AG04449 (cell line): ENCODE results near the gene TMPRSS13.
"Not testable (repeated sequence)": the region's sequence is repeated elsewhere in the genome, so short reads cannot be mapped to it uniquely, and the experiment has no call there.

Source experiments
- CTCF ChIA-PET: fragments of 350-600 bp; formaldehyde crosslinking; extraction: SDS; loops from one replicate; lab custom pipeline; 2021; ENCODE audit warnings: antibody characterized with exemption; lab: Yijun Ruan, JAX
- POLR2A ChIA-PET: fragments of 400-600, 350-600 bp; formaldehyde crosslinking; extraction: SDS; loops from one replicate; lab custom pipeline; 2020; ENCODE audit warnings: antibody characterized with exemption, inconsistent platforms; lab: Yijun Ruan, JAX
- DNase-seq: peaks from one replicate; pipeline ENCODE4 v3.0.0-alpha.2; 2010; ENCODE audit warnings: low read depth, low spot score
- H3K4me3 ChIP-seq: 2 replicates; pipeline ENCODE4 v1.5.1; 2011; ENCODE audit warnings: low read depth, mild to moderate bottlenecking, control low read depth, low read length
- CTCF ChIP-seq: IDR thresholded peaks from one replicate; pipeline ENCODE4 v1.5.1; 2011; ENCODE audit warnings: mild to moderate bottlenecking, moderate library complexity, low read length, control low read depth, inconsistent platforms; ENCODE audit not compliant: insufficient read depth; ENCODE audit errors: missing control alignments

The TMPRSS13 gene

DNA sequence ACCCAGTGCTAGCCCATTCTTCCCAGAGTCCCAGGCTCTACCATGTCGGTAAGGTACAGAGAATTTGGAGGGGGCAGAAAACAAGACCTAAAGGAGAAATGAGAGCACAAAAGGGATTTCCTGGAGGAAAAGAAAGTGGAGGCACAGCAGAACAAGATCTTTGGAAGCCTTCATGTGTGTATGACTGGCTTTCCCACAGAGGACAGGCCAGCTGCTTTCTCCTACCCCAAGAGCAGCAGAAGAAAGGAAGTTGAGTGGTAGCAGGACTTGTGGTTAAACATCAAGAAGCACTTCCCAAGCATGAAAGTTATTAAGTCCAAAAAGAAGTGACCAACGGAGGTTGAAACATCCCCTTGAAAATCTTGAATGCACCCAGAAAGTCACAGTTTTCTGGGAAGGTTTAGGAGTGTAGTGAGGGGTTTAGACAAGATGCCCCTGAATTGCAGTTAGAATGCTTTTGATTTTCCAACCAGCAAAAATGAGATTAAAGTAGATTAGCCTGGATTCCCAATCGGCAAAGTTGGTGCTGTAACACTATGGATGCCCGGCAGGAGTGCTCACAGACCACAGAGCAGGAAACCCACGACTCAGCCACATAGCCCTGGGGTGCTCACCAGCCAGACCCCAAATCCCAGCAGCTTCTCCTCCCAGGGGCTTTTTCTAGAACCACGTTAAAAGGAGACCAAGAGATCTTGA, 608 bp downstream of the TMPRSS13 start:
- no peak for DNase-seq
- TF ChIP-seq CTCF = no peak
- CTCF ChIA-PET = interaction anchor here (1.0 to 1.4 kb wide), 2 partner anchors 18 to 110 kb away, joined by 5 to 6 read pairs; no protein-coding TSS in a partner anchor
- POLR2A ChIA-PET = no interaction called here
- no peak overlapping the region for H3K4me3 ChIP-seq

- H3K4me3 ChIP-seq = no peak overlapping the region
- no peak for TF ChIP-seq CTCF
- ChIA-PET POLR2A (no interaction called here), CTCF (interaction anchor here (1.0 to 1.4 kb wide), 2 partner anchors 19 to 109 kb away, joined by 5 to 6 read pairs; no protein-coding TSS in a partner anchor)
- no peak for DNase-seq
Measured at GRCh38 chr11:117927926-117928325, 1.3 kb downstream of the TMPRSS13 start.

GRCh38 chr11:117926166-117926565, 3.0 kb downstream of the TMPRSS13 start:
- CTCF ChIA-PET = interaction anchor here (1.6 kb wide), 1 partner anchor 20 kb away, joined by 3 read pairs; no protein-coding TSS in a partner anchor
- POLR2A ChIA-PET, DNase-seq, H3K4me3 ChIP-seq: not testable (repeated sequence)

DNA sequence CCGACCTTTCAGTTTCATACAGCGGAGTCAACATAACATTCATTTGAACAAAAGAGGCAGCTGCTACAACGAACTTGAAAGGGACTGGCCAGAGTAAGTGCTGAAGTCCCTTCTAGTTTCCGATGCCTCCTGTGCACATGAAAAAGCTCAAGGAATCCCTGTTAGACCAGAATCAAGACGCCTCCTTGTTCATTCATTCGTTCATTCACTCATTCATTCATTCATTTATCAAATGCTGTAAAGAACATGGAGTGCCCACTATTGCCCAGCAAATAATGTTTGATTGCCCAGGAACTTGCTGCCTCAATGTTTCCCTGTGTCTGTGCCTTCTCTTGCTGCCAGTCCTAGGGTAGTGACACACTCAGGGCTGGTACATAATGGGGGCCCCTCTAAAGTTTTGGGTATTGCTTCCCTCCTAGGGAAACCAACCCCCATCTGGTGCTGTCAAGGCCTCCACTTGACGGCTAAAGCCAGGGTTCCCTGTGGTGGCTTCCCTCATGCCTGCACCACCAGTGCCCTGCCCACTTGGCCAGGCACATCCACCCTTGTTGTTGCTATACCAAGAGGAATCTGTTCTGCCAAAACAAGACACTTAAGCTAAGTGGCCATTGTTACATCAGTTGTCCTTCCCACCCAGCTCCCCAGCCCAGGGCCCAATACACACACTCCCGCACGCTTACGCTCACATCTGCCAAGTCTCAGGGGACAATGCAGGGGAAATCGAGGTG, 3.8 kb downstream of the TMPRSS13 start:
- no peak overlapping the region for H3K4me3 ChIP-seq
- ChIA-PET CTCF (no interaction called here), POLR2A (no interaction called here)
- TF ChIP-seq CTCF = no peak
- no peak for DNase-seq

GRCh38 chr11:117924631-117925170, 4.5 kb downstream of the TMPRSS13 start:
- ChIA-PET CTCF (no interaction called here), POLR2A (no interaction called here)
- TF ChIP-seq CTCF = no peak
- H3K4me3 ChIP-seq = no peak overlapping the region
- no peak for DNase-seq

- POLR2A ChIA-PET = no interaction called here
- no peak for TF ChIP-seq CTCF
- no peak for DNase-seq
- H3K4me3 ChIP-seq = no peak overlapping the region
- CTCF ChIA-PET = interaction anchor here (0.5 to 2.1 kb wide), 2 partner anchors 23 to 1433 kb away, joined by 3 to 6 read pairs; no protein-coding TSS in a partner anchor
Measured at GRCh38 chr11:117923773-117924172, 5.4 kb downstream of the TMPRSS13 start.
